ENCODE measurements around the gene DUSP28.
A peak's percentile ranks its signal among the peaks of the same experiment; 100 is the strongest.
"Not testable (repeated sequence)": the region's sequence is repeated elsewhere in the genome, so short reads cannot be mapped to it uniquely, and the experiment has no call there.

The DUSP28 gene, protein sequence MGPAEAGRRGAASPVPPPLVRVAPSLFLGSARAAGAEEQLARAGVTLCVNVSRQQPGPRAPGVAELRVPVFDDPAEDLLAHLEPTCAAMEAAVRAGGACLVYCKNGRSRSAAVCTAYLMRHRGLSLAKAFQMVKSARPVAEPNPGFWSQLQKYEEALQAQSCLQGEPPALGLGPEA

DNA sequence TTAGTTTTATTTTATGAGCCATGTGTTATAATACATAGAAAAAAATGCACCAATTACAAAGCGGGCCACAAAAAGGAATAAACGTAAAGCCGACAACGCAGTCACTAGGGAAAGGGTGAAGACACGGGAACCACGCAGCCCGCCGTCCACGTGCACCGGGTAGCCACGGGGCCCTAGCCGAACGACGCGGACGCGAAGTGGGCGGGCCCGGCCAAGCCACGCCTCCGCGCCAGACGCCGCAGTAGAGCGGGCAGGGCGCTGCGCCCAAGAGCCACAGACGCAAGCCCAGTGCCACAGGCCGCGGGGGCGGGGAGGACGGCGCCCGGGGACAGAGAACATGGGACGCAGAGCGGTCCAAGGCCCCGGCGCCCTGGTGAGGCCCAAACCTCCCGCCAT, at the start of gene DUSP28:
TSS of gene DUSP28 (plus strand) at position 274 of the 396 bp plus-strand sequence. CDS start 328 bp downstream, outside the sequence.
- peak; percentile 88 for DNase-seq (ENCODE audit: low spot score)

DNA sequence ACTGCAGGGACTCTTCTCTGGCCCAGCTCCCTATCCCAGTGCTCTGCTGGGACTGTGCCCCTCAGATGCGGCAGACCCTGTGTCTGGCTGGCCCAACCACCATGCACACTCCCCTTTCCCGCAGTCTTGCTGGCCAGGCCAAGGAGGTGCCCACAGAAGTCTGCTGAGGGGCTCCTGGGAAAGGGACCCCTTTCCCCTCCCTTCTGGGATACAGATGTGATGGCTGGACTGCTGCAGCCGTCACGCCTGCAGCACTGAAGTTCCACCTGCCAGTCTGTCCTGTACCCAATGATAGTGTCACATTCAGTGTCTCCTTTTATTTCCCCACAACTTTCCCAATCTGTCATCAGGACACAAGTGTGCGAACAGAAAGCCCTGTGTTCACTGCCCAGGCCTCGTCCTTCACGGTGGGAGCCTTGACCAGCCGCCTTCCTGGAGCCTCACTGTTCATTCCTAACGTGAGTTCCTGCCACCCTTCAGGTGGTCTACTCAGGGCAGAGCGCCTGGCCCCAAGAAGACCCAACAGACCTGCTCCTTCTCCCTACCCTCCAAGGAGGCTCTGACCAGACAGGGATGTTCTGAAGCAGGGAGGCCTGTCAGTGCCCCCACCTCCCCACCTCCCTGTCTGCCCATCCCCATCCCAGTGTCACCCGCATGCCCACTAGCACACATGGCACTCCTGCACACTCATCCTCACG, 49.5 kb upstream of the DUSP28 start:
- no peak for DNase-seq (ENCODE audit: low spot score)

- DNase-seq (ENCODE audit: low spot score), result no peak
These were observed 48.6 kb upstream of the DUSP28 start for GRCh38 chr2:240511351-240512108.

- no peak for DNase-seq (ENCODE audit: low spot score)
These were observed 48.1 kb upstream of the DUSP28 start for GRCh38 chr2:240512109-240512485.

DNA sequence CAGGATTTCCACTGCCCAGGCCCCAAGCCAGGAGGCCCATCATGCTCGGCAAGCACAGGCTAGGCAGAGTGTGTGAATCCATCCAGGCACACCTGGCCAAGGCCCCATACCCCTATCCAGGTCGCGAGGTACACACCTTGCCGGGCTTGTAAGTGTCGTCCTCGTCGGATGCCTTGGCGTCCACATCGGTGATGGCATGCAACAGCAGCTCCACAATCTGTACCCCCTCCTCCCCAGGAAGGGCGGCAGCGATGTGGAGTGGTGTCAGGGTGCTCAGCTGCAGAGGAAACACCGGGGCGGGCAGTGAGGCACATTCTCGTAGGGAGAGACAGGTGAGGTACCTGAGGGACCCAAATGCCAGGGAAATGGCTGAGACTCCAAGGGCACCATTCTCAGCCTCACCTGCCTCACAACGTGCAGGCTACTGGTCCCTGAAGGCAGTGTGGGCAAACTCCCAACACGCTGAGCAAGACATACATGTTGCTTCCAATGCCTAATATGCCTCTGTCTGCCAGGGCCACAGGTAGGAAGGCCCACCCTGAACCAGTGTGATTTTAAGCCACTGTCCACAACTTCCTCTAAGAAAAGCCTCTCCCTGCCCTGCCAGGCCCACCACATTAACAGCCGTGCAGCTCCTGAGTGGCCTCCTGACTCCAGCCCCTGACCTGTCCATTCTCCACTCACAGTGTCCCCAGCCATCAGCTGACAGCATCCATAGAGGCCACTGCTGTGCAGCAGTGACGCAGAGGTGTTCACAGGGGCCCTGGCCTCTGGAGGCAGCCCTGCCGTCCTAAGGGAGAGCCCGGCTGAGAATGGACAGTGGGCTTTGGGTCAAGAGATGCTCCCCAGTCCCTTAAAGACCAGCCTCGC, 47.3 kb upstream of the DUSP28 start:
- no peak for DNase-seq (ENCODE audit: low spot score)

GRCh38 chr2:240513549-240514287, 46.4 kb upstream of the DUSP28 start:
- peak; percentile 73 for DNase-seq (ENCODE audit: low spot score)

- DNase-seq (ENCODE audit: low spot score), result no peak
These were observed 45.5 kb upstream of the DUSP28 start for GRCh38 chr2:240514631-240515030.

DNA sequence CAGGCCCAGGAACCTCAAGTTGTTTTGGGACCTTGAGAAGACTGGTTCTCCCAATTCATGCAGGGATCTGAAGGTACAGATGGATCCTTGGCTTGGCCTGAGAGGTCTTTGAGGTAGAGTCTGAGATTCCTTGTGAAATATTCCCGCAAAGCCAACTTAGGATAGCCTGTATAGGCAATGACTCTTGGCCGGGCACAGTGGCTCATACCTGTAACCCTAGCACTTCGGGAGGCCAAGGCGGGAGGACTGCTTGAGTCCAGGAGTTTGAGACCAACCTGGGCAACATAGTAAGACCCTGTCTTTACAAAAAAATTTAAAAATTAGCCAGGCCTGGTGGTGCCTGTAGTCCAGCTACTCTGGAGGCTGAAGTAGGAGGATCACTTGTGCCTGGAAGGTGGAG, 42.8 kb upstream of the DUSP28 start:
- no peak for DNase-seq (ENCODE audit: low spot score)

- no peak for DNase-seq (ENCODE audit: low spot score)
These were observed 41.2 kb upstream of the DUSP28 start for GRCh38 chr2:240518981-240519380.

DNA sequence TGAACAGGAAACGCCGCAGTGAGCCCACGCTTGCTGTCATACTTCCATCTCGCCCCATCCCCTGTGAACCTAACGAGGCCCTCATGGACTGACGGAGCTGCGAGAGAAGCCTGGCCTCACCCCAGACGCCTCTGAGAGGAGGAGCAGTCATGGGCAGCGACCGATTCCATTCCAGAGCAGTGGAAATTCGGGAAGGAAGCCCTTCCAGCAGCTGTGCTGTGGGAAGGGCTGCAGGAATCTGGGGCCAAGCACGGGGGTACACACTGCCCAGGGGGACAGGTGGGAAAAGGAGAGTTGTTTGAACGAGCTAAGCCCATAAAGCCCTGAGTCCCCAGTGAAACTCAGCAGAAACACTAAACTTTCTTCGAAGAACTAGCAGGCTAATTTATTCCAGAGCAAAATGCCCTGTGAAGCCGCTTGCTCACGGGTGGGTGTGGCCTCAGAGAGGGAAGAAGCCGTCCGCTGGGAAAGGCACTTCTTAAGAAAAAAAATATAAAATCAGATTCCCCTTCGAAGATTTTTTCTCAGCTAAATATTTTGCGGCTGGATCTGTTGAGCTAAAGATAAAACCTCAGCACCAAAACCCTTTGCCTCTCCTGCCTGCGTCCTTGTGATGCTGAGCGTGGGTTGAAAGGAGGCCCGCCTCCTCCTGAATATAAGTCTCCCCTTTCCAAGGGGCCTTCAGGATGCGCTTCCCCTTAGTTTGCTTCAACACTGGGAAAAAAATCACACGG, 40.6 kb upstream of the DUSP28 start:
- no peak for DNase-seq (ENCODE audit: low spot score)

GRCh38 chr2:240520130-240520973, 39.8 kb upstream of the DUSP28 start:
- DNase-seq (ENCODE audit: low spot score), result no peak

DNA sequence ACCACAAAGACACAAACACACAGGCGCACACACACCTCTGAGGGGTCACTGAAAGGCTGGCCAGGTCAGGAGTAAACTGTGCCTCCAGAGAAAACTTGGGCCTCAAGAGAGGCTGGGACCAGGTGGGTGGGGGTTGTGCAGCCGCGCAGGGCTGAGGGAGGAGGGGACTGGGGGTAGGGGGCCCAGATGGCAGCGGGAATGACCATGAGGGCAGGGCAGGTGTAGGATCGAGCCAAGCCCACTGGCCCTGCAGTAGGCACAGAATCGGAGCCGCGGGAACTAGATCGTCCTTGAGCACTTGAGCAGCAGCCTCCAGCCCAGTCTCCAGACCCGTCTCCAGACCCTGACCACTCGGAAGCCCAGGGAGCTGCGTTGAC, 39.2 kb upstream of the DUSP28 start:
- no peak for DNase-seq (ENCODE audit: low spot score)

- DNase-seq (ENCODE audit: low spot score), result not testable (repeated sequence)
These were observed 38.3 kb upstream of the DUSP28 start for GRCh38 chr2:240521885-240522284.

DNA sequence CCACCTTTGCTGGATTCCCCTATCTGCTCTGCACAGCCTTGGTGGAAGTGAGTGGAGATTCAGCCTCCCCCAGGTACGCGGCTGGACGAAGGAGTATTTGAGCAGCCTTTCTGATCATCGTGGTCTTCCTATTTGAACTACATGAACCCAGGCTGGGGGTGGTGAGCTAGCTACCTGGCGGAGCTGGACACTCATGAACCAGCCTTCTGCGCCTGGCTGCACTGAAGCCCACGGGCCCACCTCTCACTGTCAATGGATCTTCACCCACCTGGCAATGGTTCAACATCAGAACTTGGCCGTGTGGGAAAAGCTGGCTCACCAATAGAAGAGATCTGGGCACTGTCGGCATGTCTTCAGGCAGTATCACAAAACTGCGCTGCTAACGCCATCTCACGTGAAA, 37.8 kb upstream of the DUSP28 start:
- no peak for DNase-seq (ENCODE audit: low spot score)

- no peak for DNase-seq (ENCODE audit: low spot score)
These were observed 36.5 kb upstream of the DUSP28 start for GRCh38 chr2:240523451-240524281.

DNA sequence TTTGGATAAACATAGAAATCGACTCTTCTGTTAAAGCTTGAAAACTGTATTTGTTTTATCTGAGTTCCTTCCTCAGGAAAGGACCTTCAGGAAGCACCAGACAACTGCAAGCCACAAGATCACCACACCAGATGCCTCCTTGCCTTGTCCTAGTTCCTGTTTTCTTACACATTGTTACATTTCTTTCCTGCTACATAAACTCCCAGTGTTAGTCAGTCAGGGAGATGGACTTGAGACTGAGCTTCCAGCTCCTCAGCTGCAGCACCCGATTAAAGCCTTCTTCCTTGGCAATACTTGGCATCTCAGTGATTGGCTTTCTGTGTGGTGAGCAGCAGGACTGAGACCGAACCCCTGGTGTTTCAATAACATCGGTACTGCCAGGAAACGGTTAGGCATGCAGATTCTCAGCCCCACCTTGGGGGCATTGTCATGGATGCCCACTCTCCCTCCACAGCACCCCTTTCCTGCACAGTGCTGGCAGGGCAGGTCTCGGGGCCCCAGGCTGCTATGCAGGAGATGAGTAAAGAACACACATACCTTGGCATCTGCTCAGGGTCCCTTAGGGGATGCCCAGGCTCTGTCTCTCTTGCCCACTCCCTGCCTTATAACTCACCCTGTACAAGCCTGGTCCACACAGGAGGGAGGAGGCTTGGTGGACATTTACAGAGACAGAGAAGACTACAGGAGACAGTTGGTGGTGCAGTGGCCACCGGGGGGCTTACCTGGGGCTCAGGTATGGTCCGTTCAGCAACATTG, 35.0 kb upstream of the DUSP28 start:
- no peak for DNase-seq (ENCODE audit: low spot score)

DNA sequence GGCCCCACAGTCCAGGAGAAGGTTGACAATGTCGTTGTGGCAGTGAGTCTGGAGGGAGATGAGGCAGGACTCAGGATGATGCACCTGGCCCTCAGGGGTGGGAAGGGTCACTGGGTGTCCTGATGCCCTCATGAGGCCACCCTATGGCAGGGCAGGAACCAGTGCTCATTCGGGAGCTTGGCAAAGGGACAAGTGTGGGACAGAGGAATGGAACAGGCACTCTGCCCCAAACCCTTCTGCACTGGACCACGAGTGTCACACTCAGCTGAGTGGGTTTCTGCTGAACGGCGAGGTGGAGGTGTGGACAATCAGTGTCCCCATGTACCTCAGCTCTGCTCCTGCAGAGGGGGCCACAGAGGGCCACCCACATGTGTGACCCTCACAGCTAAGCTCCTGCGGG, 34.4 kb upstream of the DUSP28 start:
- DNase-seq (ENCODE audit: low spot score), result no peak

GRCh38 chr2:240526521-240526920, 33.6 kb upstream of the DUSP28 start:
- no peak for DNase-seq (ENCODE audit: low spot score)
